Measurements from ENCODE around the gene MKRN1.
"Not testable (repeated sequence)": the region's sequence is repeated elsewhere in the genome, so short reads cannot be mapped to it uniquely, and the experiment has no call there.

Gene MKRN1

GRCh38 chr7:140479062-140479738 lies at the start of gene MKRN1:
Gene MKRN1 (minus strand): TSS chr7:140479505. CDS start chr7:140479344, 161 bp downstream.
- peak; percentile 89 for DNase-seq (ENCODE audit: low read depth, low spot score)

GRCh38 chr7:140526787-140527664 lies 47.7 kb upstream of the MKRN1 start:
- no peak for DNase-seq (ENCODE audit: low read depth, low spot score)

- no peak for DNase-seq (ENCODE audit: low read depth, low spot score)
Measured at GRCh38 chr7:140526214-140526613, 46.9 kb upstream of the MKRN1 start.

- no peak for DNase-seq (ENCODE audit: low read depth, low spot score)
Measured at GRCh38 chr7:140525743-140526142, 46.4 kb upstream of the MKRN1 start.

- DNase-seq (ENCODE audit: low read depth, low spot score): no peak
Measured at GRCh38 chr7:140521421-140521820, 42.1 kb upstream of the MKRN1 start.

GRCh38 chr7:140519007-140519399 lies 39.7 kb upstream of the MKRN1 start:
- no peak for DNase-seq (ENCODE audit: low read depth, low spot score)

- no peak for DNase-seq (ENCODE audit: low read depth, low spot score)
Measured at GRCh38 chr7:140518370-140519006, 39.2 kb upstream of the MKRN1 start.

- DNase-seq (ENCODE audit: low read depth, low spot score): peak; percentile 91
Measured at GRCh38 chr7:140517546-140518369, 38.5 kb upstream of the MKRN1 start.

GRCh38 chr7:140512317-140513000 lies 33.2 kb upstream of the MKRN1 start:
- DNase-seq (ENCODE audit: low read depth, low spot score): no peak

- no peak for DNase-seq (ENCODE audit: low read depth, low spot score)
Measured at GRCh38 chr7:140509789-140510188, 30.5 kb upstream of the MKRN1 start.

- not testable (repeated sequence) for DNase-seq (ENCODE audit: low read depth, low spot score)
Measured at GRCh38 chr7:140507556-140507955, 28.3 kb upstream of the MKRN1 start.

- DNase-seq (ENCODE audit: low read depth, low spot score): no peak
Measured at GRCh38 chr7:140506788-140507464, 27.6 kb upstream of the MKRN1 start.

- no peak for DNase-seq (ENCODE audit: low read depth, low spot score)
Measured at GRCh38 chr7:140501966-140502365, 22.7 kb upstream of the MKRN1 start.

- DNase-seq (ENCODE audit: low read depth, low spot score): not testable (repeated sequence)
Measured at GRCh38 chr7:140497807-140498206, 18.5 kb upstream of the MKRN1 start.

GRCh38 chr7:140497241-140497769 lies 18.0 kb upstream of the MKRN1 start:
- no peak for DNase-seq (ENCODE audit: low read depth, low spot score)

- DNase-seq (ENCODE audit: low read depth, low spot score): no peak
Measured at GRCh38 chr7:140495514-140496097, 16.3 kb upstream of the MKRN1 start.

GRCh38 chr7:140494867-140495266 lies 15.6 kb upstream of the MKRN1 start:
- DNase-seq (ENCODE audit: low read depth, low spot score): no peak

- no peak for DNase-seq (ENCODE audit: low read depth, low spot score)
Measured at GRCh38 chr7:140489026-140489359, 9.7 kb upstream of the MKRN1 start.

GRCh38 chr7:140485500-140486265 lies 6.4 kb upstream of the MKRN1 start:
- DNase-seq (ENCODE audit: low read depth, low spot score): no peak

Measured in iPS DF 19.7 (cell line).